Sigmoid colon (tissue), 7 donors: ENCODE data around the gene HHIP. TPM values are rescaled to one million over a fixed set of nuclear protein-coding genes. Genes with fewer than 3 reads are reported as not detected.

ENCODE experiments used
- DNase-seq: peaks from one replicate; pipeline ENCODE4 v3.0.0-alpha.2; 2019
- H3K27ac ChIP-seq, 4 donors: fragments of 200-600 bp; sonication (generic); one replicate each; pipeline ENCODE4 v1.5.1; 2016 to 2019; ENCODE audit warnings: mild to moderate bottlenecking in 1 of 4
- H3K27me3 ChIP-seq, 3 donors: fragments of 200-600 bp; sonication (generic); one replicate each; pipeline ENCODE4 v1.5.1; 2019; ENCODE audit warnings: mild to moderate bottlenecking in 1 of 3
- H3K36me3 ChIP-seq, 4 donors: fragments of 200-600 bp; sonication (generic); one replicate each; pipeline ENCODE4 v1.5.1; 2016 to 2019
- H3K4me1 ChIP-seq, 4 donors: fragments of 200-600 bp; sonication (generic); one replicate each; pipeline ENCODE4 v1.5.1; 2017 to 2019
- H3K4me3 ChIP-seq, 4 donors: fragments of 200-600 bp; sonication (generic); one replicate each; pipeline ENCODE4 v1.5.1; 2017 to 2019; ENCODE audit warnings: mild to moderate bottlenecking in 2 of 4, moderate library complexity in 1 of 4
- H3K9me3 ChIP-seq, 4 donors: fragments of 200-600 bp in 3 of 4; sonication (generic) in 3 of 4; one replicate each; pipeline versions ENCODE4 v1.5.1 to v1.6.1; 2013 to 2019
- CTCF ChIP-seq, 4 experiments: fragments of 450-650 bp in 3 of 4; fragments of 200-600 bp in 1 of 4; IDR thresholded peaks; one replicate each; pipeline ENCODE4 v1.5.1; 2016 to 2019; ENCODE audit warnings: antibody characterized with exemption in 4 of 4, mild to moderate bottlenecking in 3 of 4, moderate library complexity in 2 of 4
- EP300 ChIP-seq, 4 donors: sonication (generic); formaldehyde crosslinking; IDR thresholded peaks; one replicate each; pipeline ENCODE4 v1.6.1; 2017; ENCODE audit warnings: antibody characterized with exemption in 4 of 4
- POLR2A ChIP-seq, 2 donors: fragments of 450-650 bp; IDR thresholded peaks; one replicate each; pipeline ENCODE4 v1.6.1; 2016; ENCODE audit warnings: antibody characterized with exemption in 2 of 2, mild to moderate bottlenecking in 2 of 2, moderate library complexity in 2 of 2
- POLR2AphosphoS5 ChIP-seq, 4 donors: sonication (generic); formaldehyde crosslinking; IDR thresholded peaks; one replicate each; pipeline ENCODE4 v1.6.1; 2017; ENCODE audit warnings: antibody characterized with exemption in 4 of 4
- WGBS, 2 donors: extraction: QIAGEN DNeasy Blood & Tissue Kit; methylation state at CpG; one replicate each; pipeline ENCODE4 v1.1.7; 2013; 5-methylcytosine and 5-hydroxymethylcytosine counted together
- intact Hi-C: fragments of 100-400 bp; cut with DNase I; formaldehyde crosslinking; loops from one replicate; pipeline ENCODE4 v1.15.1; 2023
- polyA plus RNA-seq, 3 donors: library from polyadenylated mRNA; stranded (reverse); fragments of 200-250 nt; gene quantifications; one replicate each; pipeline ENCODE4 v1.2.3, GENCODE V29; 2013
- total RNA-seq, 4 donors: library from RNA; depleted of rRNA; stranded (reverse); fragments of >200 nt; gene quantifications; one replicate each; pipeline ENCODE4 v1.1.0, GENCODE V29; 2016
- donor health status: healthy with polysubstance abuse.
- donor health status: Bipolar disorder and iron deficiency.
- donor health status: healthy.

The HHIP gene
- total and polyA plus RNA-seq, 7 donors = 0.16 to 2.1 (median 0.58) TPM; not detected in 1

GRCh38 chr4:144667500-144667899 lies 21.5 kb downstream of the HHIP start:
- Histone ChIP-seq H3K27ac (no peak overlapping the region), H3K4me1 (peaks cover 0 to 7% (median 0%) of the 10 kb centered on the region in 4 donors), H3K27me3 (no peaks in the 10 kb centered on the region), H3K4me3 (no peak overlapping the region), H3K36me3 (no peaks in the 10 kb centered on the region), H3K9me3 (no peaks in the 10 kb centered on the region)
- TF ChIP-seq CTCF (IDR thresholded peaks at IDR 0.05) (no peak), EP300 (IDR thresholded peaks at IDR 0.05) (no peak), POLR2A (IDR thresholded peaks at IDR 0.05) (no peak), POLR2AphosphoS5 (IDR thresholded peaks at IDR 0.05) (no peak)
- DNase-seq = no peak
- WGBS, 2 donors = 77 to 81% methylated on average over 2 of the region's 2 CpGs
- intact Hi-C loops = no loop called here

GRCh38 chr4:144670776-144671175 lies 24.8 kb downstream of the HHIP start:
- H3K4me1 ChIP-seq = peaks cover 0 to 7% (median 0%) of the 10 kb centered on the region in 4 donors
- intact Hi-C loops = no loop called here
- TF ChIP-seq POLR2AphosphoS5 (IDR thresholded peaks at IDR 0.05) = no peak
- no peak for TF ChIP-seq EP300 (IDR thresholded peaks at IDR 0.05)
- TF ChIP-seq CTCF (IDR thresholded peaks at IDR 0.05) = no peak
- TF ChIP-seq POLR2A (IDR thresholded peaks at IDR 0.05) = no peak
- H3K27me3 ChIP-seq = no peaks in the 10 kb centered on the region
- H3K4me3 ChIP-seq = no peak overlapping the region
- no peaks in the 10 kb centered on the region for H3K36me3 ChIP-seq
- DNase-seq = no peak
- H3K9me3 ChIP-seq = no peaks in the 10 kb centered on the region
- no peak overlapping the region for H3K27ac ChIP-seq
- 75 to 78% methylated on average over 5 of the region's 5 CpGs for WGBS, 2 donors

GRCh38 chr4:144674711-144675110 lies 28.8 kb downstream of the HHIP start:
- Histone ChIP-seq H3K4me3 (no peak overlapping the region), H3K9me3 (no peaks in the 10 kb centered on the region), H3K27me3 (no peaks in the 10 kb centered on the region), H3K27ac (no peak overlapping the region), H3K4me1 (no peaks in the 10 kb centered on the region), H3K36me3 (no peaks in the 10 kb centered on the region)
- intact Hi-C loops = no loop called here
- TF ChIP-seq EP300 (IDR thresholded peaks at IDR 0.05) = no peak
- TF ChIP-seq CTCF (IDR thresholded peaks at IDR 0.05) = no peak
- TF ChIP-seq POLR2AphosphoS5 (IDR thresholded peaks at IDR 0.05) = no peak
- no peak for TF ChIP-seq POLR2A (IDR thresholded peaks at IDR 0.05)
- WGBS, 2 donors = 51 to 56% methylated on average over 1 of the region's 1 CpG
- no peak for DNase-seq

- no peak overlapping the region for H3K4me3 ChIP-seq
- no peak for DNase-seq
- H3K36me3 ChIP-seq = no peaks in the 10 kb centered on the region
- no peak for TF ChIP-seq CTCF (IDR thresholded peaks at IDR 0.05)
- no peak for TF ChIP-seq POLR2A (IDR thresholded peaks at IDR 0.05)
- no peak for TF ChIP-seq POLR2AphosphoS5 (IDR thresholded peaks at IDR 0.05)
- no peak for TF ChIP-seq EP300 (IDR thresholded peaks at IDR 0.05)
- no peaks in the 10 kb centered on the region for H3K27me3 ChIP-seq
- H3K9me3 ChIP-seq = no peaks in the 10 kb centered on the region
- H3K4me1 ChIP-seq = no peaks in the 10 kb centered on the region
- H3K27ac ChIP-seq = no peak overlapping the region
- 33 to 55% methylated on average over 3 of the region's 3 CpGs for WGBS, 2 donors
- intact Hi-C loops = no loop called here
Observed at GRCh38 chr4:144681806-144682205, 35.9 kb downstream of the HHIP start.

GRCh38 chr4:144683516-144683915 lies 37.6 kb downstream of the HHIP start:
- Histone ChIP-seq H3K4me1 (peaks cover 0 to under 1% (median 0%) of the 10 kb centered on the region in 4 donors), H3K27me3 (no peaks in the 10 kb centered on the region), H3K36me3 (no peaks in the 10 kb centered on the region), H3K27ac (no peak overlapping the region), H3K4me3 (no peak overlapping the region), H3K9me3 (no peaks in the 10 kb centered on the region)
- TF ChIP-seq POLR2AphosphoS5 (IDR thresholded peaks at IDR 0.05) (no peak), POLR2A (IDR thresholded peaks at IDR 0.05) (no peak), CTCF (IDR thresholded peaks at IDR 0.05) (no peak), EP300 (IDR thresholded peaks at IDR 0.05) (no peak)
- 87 to 91% methylated on average over 8 of the region's 8 CpGs for WGBS, 2 donors
- intact Hi-C loops = no loop called here
- no peak for DNase-seq
